ENCODE results near the gene HINFP.

DNA sequence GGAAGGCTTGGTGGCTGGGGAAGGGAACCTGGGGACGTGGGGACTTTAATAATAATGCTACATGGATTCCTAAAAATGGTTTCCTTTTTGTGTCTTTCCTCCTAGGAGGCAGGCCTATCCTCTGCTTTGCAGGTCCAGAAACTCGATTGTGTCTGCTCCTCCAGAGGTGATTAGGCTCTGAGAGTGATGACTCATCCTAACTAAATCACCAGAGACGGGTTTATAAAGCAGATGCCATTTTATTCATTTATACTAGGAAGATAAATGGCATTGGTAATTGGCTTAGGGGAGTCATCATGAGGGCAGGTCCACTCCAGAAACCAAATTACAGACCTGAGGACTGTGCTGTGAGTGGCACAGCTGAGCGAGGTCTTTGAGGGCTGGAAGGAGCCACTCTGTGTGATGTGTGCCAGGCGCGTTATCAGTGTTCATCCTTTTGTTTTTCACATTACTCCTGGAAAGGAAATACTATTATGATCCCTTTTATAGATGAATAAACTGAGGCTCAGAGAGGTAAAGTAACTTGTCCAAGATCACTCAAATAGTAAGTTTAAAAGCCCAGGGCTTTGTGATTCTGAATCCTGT is 54.2 kb downstream of the HINFP start:
- TF ChIP-seq POLR2A (IDR thresholded peaks at IDR 0.05): no peak
- TF ChIP-seq, protein P1, sequence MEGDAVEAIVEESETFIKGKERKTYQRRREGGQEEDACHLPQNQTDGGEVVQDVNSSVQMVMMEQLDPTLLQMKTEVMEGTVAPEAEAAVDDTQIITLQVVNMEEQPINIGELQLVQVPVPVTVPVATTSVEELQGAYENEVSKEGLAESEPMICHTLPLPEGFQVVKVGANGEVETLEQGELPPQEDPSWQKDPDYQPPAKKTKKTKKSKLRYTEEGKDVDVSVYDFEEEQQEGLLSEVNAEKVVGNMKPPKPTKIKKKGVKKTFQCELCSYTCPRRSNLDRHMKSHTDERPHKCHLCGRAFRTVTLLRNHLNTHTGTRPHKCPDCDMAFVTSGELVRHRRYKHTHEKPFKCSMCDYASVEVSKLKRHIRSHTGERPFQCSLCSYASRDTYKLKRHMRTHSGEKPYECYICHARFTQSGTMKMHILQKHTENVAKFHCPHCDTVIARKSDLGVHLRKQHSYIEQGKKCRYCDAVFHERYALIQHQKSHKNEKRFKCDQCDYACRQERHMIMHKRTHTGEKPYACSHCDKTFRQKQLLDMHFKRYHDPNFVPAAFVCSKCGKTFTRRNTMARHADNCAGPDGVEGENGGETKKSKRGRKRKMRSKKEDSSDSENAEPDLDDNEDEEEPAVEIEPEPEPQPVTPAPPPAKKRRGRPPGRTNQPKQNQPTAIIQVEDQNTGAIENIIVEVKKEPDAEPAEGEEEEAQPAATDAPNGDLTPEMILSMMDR (IDR thresholded peaks at IDR 0.05): no peak

Measured in thyroid gland (tissue), 4 donors.